ENCODE data around the gene FZR1. TPM values are rescaled to one million over a fixed set of nuclear protein-coding genes. Genes with fewer than 3 reads are reported as not detected.

The FZR1 gene
- total and polyA plus RNA-seq, 3 donors from 2014 or later = 91.2 to 123 (median 95.1) TPM

DNA sequence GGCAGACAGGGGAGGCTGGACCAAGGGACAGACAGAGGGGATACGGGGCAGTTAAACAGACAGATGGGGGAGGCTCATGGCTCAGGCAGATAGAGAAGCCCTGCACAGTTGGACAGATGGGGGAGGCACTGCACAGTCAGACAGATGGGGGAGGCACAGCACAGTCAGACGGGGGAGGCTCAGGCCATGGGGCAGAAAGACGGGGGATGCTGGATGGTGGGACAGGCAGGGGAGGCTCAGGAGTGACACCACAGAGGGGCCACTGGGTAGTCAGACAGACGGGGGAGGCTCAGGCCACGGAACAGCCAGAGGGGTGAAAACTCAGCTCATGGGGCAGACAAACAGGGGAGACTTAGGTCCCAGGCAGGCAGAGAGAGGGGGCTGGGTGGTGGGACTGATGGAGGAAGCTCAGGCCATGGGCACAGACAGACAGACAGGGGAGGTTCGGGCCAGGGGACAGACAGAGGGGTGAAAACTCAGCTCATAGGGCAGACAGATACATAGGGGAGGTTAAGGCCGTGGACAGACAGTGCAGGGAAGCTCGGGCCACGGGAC lies 50.4 kb downstream of the FZR1 start:
- intact Hi-C loops (cut with DNase I; ENCODE audit: low total_unique reads) = loop anchor here (10.0 kb wide), 1 partner anchor 58 kb away; no protein-coding TSS in a partner anchor
- Histone ChIP-seq H3K4me3 (peak overlapping the region; percentile 76 to 85), H3K27ac (no peak overlapping the region)

DNA sequence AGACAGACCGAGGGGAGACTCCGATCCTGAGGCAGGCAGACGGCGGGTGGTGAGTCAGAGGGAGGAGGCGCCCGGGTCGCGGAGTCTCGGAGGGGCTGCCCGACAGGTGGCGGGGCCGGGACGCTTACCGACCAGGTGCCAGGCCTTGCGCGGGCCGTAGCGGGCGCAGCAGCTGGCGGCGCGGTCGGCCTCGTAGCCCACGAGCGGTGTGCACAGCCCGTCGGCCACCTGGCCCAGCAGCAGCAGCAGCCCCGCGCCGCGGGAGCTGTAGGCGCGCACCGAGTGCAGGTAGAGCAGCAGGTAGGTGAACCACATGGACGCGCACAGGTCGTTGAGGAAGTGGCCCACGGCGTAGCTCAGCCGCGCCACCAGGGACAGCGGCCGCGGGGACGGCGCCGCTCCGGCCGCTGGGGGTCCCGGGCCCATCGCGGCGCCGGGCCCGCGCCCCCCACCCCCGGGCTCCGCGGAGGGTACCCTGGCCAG lies 50.9 kb downstream of the FZR1 start:
- WGBS, 2 donors = 0 to 1% methylated on average over 12 to 57 of the region's 60 CpGs
- Histone ChIP-seq H3K36me3 (ENCODE audit: low read depth, missing control alignments) (no peaks in the 10 kb centered on the region), H3K4me3 (peak overlapping the region; percentile 76 to 85), H3K4me1 (peaks cover 16% of the 10 kb centered on the region), H3K27ac (no peak overlapping the region), H3K27me3 (no peaks in the 10 kb centered on the region), H3K9me3 (no peaks in the 10 kb centered on the region)
- TF ChIP-seq, protein P1, sequence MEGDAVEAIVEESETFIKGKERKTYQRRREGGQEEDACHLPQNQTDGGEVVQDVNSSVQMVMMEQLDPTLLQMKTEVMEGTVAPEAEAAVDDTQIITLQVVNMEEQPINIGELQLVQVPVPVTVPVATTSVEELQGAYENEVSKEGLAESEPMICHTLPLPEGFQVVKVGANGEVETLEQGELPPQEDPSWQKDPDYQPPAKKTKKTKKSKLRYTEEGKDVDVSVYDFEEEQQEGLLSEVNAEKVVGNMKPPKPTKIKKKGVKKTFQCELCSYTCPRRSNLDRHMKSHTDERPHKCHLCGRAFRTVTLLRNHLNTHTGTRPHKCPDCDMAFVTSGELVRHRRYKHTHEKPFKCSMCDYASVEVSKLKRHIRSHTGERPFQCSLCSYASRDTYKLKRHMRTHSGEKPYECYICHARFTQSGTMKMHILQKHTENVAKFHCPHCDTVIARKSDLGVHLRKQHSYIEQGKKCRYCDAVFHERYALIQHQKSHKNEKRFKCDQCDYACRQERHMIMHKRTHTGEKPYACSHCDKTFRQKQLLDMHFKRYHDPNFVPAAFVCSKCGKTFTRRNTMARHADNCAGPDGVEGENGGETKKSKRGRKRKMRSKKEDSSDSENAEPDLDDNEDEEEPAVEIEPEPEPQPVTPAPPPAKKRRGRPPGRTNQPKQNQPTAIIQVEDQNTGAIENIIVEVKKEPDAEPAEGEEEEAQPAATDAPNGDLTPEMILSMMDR (IDR thresholded peaks at IDR 0.05) = no peak
- TF ChIP-seq POLR2A (IDR thresholded peaks at IDR 0.05) = no peak
- no peak for DNase-seq
- intact Hi-C loops (cut with DNase I; ENCODE audit: low total_unique reads) = loop anchor here (10.0 kb wide), 1 partner anchor 58 kb away; no protein-coding TSS in a partner anchor

More for the DNA sequence above, 50.4 kb downstream of the FZR1 start:
- WGBS, 2 donors = 12 to 17% methylated on average over 9 of the region's 9 CpGs
- Histone ChIP-seq H3K36me3 (ENCODE audit: low read depth, missing control alignments) (no peaks in the 10 kb centered on the region), H3K27me3 (no peaks in the 10 kb centered on the region), H3K9me3 (no peaks in the 10 kb centered on the region), H3K4me1 (peaks cover 16% of the 10 kb centered on the region)
- no peak for TF ChIP-seq POLR2A (IDR thresholded peaks at IDR 0.05)
- TF ChIP-seq, protein P1 (IDR thresholded peaks at IDR 0.05) = no peak
- no peak for DNase-seq

DNA sequence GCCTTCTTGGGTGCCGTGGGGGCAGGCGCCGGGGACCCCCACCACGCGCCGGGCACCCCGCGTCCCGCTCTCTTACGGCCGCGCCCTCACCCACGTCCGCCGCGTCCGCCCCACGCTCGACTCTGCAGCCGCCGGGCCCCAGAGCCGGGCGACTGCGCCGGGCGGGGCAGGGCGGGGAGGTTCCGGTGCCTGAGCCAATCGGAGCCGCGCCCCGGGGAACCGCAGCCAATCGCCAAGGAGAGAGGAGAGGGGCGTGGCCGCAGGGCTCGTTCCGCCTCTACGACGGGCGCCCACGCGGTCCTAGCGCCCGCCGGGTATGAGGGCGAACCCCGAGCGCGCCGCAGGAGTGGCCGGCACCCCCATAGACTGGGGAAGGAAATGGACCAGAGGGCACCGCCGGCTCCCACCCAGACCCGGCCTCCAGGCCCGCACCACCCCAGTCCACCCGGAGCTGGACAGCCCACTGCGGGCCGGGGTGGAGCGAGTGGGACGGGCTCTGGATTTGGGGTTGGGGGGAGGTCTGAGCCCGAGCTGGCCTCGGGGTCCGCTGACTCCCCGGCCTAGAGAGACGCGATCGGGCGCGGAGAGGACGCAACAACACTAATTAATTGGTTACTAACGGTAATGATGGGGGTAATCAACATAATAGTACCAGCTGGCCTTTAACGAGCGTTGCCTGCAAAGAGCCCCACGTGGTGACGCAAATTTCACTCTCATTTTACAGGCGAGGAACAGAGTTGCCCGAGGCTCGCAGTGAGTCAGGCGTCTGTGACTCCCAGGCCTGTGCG lies 51.5 kb downstream of the FZR1 start, which contains the start of gene MFSD12:
Gene MFSD12, minus strand, starts transcription at position 126 of the 788 bp plus-strand sequence. CDS start 183 bp downstream, outside the sequence.
- TF ChIP-seq, protein P1 (IDR thresholded peaks at IDR 0.05) = peak in 1 of 3 experiments; percentile 23
- peak; percentile 41 for TF ChIP-seq POLR2A (IDR thresholded peaks at IDR 0.05)
- Histone ChIP-seq H3K4me3 (peak within 1 kb of the TSS; percentile 76 to 85), H3K36me3 (ENCODE audit: low read depth, missing control alignments) (no peaks in the 10 kb centered on the region), H3K27ac (no peak within 1 kb of the TSS), H3K4me1 (peaks cover 16% of the 10 kb centered on the region), H3K9me3 (no peaks in the 10 kb centered on the region), H3K27me3 (no peaks in the 10 kb centered on the region)
- peak; percentile 94 for DNase-seq
- intact Hi-C loops (cut with DNase I; ENCODE audit: low total_unique reads) = loop anchor here (10.0 kb wide), 1 partner anchor 57 kb away; no protein-coding TSS in a partner anchor
- WGBS, 2 donors = 1 to 2% methylated on average over 9 to 26 of the region's 81 CpGs

DNA sequence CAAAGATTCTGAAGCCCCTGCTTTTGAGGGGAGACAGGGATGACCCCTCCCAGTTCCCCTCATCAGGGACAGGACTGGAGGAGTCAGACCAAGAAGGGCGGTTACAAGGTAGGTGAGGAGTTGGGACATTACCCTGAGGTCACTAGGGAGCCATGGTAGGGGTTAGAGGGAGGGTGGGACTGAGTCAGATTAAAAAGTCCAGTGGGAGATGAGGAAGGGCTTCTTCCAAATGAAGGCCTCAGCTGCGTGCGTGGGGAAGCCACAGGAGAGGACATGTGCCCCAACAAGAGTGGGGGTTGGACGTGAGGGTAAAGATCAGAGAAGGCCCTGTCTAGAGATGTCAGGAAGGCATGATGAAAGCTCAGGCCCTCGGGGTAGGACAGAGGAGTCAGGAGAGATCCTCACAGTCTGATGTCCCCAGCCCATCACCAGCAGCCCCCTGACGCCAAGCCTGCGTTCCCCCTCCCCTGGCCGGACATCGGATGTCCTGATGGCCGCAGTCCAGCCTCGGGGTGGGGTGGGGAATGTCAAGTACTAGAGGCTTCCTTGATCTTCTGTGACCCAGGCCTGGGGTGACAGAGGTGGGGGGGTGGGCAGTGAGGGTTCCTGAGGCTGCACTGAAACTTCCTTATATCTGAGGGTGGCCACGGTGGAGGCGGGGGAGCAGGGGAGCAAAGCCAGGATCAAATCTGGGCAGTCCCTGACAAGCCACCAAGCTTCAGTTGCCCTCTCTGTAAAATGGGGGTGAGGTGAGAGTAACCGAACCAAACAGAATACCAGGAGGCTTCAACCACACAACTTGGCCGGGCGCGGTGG lies 57.8 kb downstream of the FZR1 start:
- no peaks in the 10 kb centered on the region for H3K9me3 ChIP-seq
- H3K27ac ChIP-seq = no peak overlapping the region
- H3K4me3 ChIP-seq = no peak overlapping the region
- no peaks in the 10 kb centered on the region for H3K36me3 ChIP-seq (ENCODE audit: low read depth, missing control alignments)
- no peaks in the 10 kb centered on the region for H3K4me1 ChIP-seq
- no peak for DNase-seq
- TF ChIP-seq POLR2A (IDR thresholded peaks at IDR 0.05) = no peak
- TF ChIP-seq, protein P1 (IDR thresholded peaks at IDR 0.05) = no peak
- no peaks in the 10 kb centered on the region for H3K27me3 ChIP-seq
- WGBS, 2 donors = 80 to 82% methylated on average over 11 to 17 of the region's 17 CpGs
- intact Hi-C loops (cut with DNase I; ENCODE audit: low total_unique reads) = no loop called here

Measured in testis (tissue), 3 donors.